SK-MEL-5 (cell line): ENCODE measurements around the gene ZFAND3. TPM values are rescaled to one million over a fixed set of nuclear protein-coding genes. Genes with fewer than 3 reads are reported as not detected.
A peak's percentile ranks its signal among the peaks of the same experiment; 100 is the strongest.

Source experiments
- DNase-seq: peaks from one replicate; pipeline ENCODE4 v3.0.0-alpha.2; 2016; ENCODE audit warnings: low read depth, low spot score
- in situ Hi-C: cut with HindIII; loops from 2 replicates; pipeline ENCODE4 v1.10.0; 2016; ENCODE audit warnings: low sequenced_read_pairs, high pct_unique_total_duplicates, low pct_unique_long_range_greater_than_20kb
- polyA plus RNA-seq, 2 experiments: library from polyadenylated mRNA; depleted of rRNA; stranded (reverse); fragments of >200 nt; gene quantifications; 2 replicates each; pipeline ENCODE4 v1.2.3, GENCODE V29; 2015
- total RNA-seq: library from RNA; depleted of rRNA; stranded (reverse); fragments of >200 nt; shearing (Covaris generic); gene quantifications from 2 replicates; pipeline ENCODE4 v1.2.3, GENCODE V29; 2014; rRNA removed

Gene ZFAND3
- total RNA-seq = 14.6 and 21.7 TPM in 2 replicates
- 56.4 and 62.3 TPM in 2 replicates for polyA plus RNA-seq (2015; cell fraction: cytosol; rRNA removed)
- 13.2 and 22.9 TPM in 2 replicates for polyA plus RNA-seq (2015; cell fraction: nucleus; rRNA removed)

DNA sequence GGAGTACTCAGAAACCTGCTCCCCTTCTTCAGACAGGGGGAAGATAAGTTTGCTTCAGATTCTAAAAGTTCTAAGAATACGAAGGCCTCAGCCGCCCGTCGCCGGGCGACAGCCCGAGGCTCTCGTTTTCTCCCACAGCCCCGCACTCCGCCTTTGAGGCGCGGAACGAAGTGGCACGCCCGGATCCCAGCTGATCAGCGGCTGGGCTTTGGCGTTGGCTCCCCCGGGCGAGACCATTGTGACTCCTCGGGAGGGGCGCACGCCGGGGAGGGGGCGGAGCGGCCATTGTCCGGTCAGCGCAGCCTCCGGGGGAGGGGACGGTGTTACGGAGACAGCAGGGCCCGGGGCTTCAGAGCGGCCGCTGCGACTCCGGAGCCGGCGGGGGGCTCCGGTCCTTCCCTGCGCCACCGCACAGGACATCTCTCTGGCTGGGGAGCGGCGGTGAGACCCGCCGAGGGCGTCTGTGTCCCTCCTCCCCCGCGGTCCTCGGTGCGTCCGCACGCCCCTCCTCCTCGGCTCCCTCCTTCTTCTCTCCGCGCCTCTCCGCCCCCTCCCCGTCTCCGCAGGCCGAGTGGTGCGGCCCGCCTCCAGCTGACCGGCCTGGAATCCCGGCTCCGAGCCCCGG, at the start of gene ZFAND3:
Gene ZFAND3 (plus strand): TSS at position 551 of the 625 bp plus-strand sequence. CDS start 219 bp downstream, outside the sequence.
- in situ Hi-C loops = no loop called here
- peak; percentile 93 for DNase-seq

DNA sequence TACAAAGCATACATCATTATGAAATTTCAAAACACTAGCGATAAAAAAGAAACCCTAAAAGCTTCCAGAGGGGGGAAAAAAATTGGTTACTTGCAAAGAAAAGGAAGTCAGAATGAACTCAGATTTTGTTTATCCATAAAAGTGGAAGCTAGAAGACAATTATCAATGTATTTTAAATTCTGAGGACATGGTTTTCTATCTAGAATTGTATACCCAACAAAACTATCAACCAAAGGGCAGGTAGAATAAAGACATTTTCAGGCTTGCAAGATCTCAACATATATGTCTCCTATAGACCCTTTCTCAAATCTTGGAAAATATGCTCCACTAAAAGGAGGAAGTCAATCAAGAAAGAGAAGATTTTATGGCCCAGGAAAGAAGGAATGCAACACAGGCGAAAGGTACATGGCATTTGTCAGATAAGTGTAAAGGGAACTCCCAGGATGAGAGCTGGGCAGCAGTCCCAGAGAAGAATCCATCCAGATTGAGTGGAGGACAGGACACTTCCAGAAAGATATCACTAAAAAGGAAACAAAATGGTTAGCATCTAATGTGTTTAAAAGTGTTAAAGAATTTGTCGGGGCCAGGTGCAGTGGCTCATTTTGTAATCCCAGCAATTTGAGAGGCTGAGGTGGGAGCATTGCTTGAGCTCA, 45.4 kb upstream of the ZFAND3 start:
- no peak for DNase-seq
- in situ Hi-C loops = no loop called here

DNA sequence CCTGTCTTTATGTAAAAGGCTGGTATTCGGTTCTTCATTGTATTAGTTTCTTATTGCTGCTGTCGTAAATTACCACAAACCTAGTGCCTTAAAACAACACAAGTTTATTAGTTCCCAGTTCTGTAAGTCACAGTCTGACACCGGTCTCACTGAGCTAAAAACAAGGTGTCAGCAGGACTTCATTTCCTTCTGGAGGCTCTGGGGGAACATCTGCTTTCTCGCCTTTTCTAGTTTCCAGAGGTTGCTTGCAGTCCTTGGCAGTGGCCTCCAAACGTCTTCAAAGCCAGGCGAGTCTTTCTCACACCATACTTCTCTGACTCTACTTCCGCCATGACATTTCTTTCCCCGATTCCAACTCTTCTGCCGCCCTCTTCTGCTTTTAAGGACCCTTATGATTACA, 43.0 kb upstream of the ZFAND3 start:
- in situ Hi-C loops = no loop called here
- DNase-seq = no peak

GRCh38 chr6:37777272-37777834, 42.2 kb upstream of the ZFAND3 start:
- no peak for DNase-seq
- in situ Hi-C loops = no loop called here

DNA sequence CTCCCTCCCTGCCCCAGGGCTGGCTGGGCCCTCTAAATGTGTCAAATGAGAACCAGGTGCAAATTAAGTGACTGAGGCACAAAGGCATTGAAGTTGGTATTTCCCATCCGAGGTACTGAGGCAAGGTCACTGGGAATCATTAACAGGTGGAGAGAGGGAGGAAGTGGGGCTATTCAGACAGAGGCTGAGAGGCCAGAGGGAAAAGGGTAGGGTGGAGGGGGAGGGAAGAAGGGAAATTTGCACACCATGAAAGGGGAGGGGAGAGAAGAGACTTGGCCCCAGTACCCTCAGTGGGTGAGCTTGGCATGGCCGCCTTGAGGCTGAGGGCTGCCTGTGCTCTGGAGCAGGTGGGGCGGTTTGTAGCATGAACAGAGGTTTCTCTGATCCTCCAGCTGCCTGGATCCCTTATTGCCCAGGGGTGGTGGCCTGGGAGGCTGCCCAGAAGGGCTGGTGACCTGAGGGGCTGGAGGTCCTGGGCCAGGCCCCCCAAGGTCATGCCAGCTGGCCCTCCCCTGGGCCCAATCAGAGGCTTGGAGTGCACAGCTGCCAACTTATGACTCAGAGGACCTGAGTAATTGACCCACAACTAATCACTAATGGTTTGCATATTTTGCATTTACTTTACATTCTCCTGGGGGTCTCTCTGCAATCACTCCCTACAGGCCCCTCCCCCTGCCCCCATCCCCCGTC, 40.3 kb upstream of the ZFAND3 start:
- in situ Hi-C loops = no loop called here

GRCh38 chr6:37779902-37780628, 39.5 kb upstream of the ZFAND3 start:
- DNase-seq = no peak
- in situ Hi-C loops = no loop called here

More for the DNA sequence above, 40.3 kb upstream of the ZFAND3 start:
- DNase-seq = no peak

DNA sequence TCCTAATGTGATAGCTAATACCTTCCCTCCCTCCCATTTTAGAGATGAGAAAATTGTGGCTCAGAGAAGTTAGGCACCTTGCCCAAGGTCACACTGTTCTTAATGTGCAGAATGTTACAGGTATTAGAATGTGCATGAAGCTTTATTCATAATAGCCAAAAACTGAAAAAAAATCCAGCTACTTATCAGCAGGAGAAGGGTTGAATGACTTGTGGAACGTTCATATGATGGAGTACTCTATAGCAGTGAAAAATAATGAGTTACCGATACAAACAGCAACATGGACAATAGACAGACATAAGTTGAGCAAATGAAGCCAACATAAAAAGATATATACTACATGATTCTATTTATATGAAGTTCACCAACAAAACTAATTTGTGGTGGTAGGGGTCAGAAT, 37.7 kb upstream of the ZFAND3 start:
- DNase-seq = no peak
- in situ Hi-C loops = no loop called here

DNA sequence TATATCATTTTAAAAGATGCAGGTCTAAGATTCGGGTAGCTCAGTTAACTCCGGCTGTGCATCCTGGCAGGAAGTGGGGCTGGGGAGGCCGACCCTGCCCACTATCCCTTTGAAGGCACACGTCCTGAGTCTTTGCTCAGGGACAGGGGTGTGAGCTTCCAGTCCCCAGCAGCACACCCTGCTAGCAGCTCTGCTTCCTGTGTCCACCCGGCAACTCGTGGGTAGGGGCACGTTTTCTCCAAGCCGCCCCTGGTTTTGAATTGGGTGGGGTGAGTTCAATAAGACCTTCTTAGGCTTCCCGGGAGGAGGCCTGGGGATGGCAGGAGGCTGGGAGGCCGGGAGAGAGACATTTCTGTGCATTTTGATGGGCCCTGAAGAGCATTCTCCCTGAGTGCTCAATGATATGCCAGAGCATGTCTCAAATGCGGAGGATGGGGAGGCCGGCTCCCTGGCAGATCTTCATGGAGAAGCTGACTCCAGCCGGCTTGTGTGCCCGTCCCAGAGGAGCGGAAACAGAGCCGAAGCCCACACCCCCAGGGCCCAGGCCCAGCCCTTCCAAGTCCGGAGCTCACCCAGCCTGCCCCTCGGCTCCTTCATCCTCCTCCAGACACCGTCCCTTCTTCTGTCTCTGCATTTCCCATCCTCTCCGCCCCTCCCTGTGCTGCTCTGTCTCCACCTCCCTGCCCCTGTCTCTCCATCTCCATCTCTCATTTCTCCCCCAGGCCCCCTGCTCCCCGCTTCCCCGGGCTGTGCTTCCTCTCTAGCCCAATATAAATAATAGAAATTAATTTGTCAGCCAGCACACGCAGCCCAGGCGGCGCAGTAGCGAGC, 36.3 kb upstream of the ZFAND3 start:
- DNase-seq = no peak
- in situ Hi-C loops = no loop called here

GRCh38 chr6:37783856-37784584, 35.5 kb upstream of the ZFAND3 start:
- no peak for DNase-seq
- in situ Hi-C loops = no loop called here

DNA sequence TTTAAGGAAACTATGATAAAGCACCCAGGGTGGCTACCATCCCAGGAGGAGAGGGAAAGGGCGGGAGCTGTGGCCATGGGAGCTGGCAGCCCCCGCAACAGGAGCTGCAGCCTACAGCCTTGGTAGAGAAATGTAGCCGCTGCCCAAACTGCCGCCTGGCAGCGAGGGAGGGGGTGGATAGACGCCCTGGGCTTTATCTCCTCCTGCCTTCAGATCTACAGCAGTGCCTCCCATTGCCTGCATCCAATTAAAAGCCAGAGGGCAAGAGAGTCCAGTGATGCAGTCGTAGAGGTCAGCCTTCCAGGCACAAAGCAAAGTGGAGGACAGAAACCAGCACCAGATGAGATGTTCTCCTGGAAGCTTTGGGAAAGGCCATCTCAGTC, 35.0 kb upstream of the ZFAND3 start:
- in situ Hi-C loops = no loop called here
- no peak for DNase-seq

DNA sequence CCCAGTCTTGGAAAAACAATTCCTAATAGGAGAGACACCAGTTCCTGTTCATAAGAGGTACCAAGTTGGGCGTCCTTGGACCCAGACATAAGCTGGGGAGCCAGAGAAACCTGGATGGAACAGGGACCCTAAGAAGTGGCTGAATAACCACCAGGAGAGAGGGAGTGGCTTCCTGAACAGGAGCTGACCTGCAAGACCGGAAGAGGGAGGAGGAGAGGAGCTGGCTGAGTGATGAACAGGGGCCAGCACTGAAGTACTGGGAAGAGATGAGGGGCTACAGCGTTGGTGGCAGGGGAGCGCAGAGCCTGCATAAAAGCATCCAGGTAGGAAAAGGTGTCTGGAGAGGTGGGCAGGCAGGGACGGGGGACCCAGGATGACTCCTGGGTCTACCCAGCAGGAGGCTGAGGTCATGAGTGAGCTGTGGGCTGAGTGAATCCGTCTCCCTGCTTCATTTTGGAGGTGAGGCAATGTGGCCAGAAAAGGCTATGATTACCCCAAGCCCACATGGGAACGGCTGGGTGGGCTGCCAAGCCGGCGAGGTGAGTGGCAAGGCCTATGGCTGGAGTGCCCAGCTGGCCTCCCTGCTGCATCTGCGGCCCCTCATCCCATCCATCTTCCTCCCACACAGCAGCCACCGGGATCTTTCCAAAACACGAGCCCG, 34.4 kb upstream of the ZFAND3 start:
- no peak for DNase-seq
- in situ Hi-C loops = no loop called here

GRCh38 chr6:37785663-37786270, 33.8 kb upstream of the ZFAND3 start:
- no peak for DNase-seq
- in situ Hi-C loops = no loop called here

- no peak for DNase-seq
- in situ Hi-C loops = no loop called here
These were observed 32.3 kb upstream of the ZFAND3 start for GRCh38 chr6:37787216-37787615.

DNA sequence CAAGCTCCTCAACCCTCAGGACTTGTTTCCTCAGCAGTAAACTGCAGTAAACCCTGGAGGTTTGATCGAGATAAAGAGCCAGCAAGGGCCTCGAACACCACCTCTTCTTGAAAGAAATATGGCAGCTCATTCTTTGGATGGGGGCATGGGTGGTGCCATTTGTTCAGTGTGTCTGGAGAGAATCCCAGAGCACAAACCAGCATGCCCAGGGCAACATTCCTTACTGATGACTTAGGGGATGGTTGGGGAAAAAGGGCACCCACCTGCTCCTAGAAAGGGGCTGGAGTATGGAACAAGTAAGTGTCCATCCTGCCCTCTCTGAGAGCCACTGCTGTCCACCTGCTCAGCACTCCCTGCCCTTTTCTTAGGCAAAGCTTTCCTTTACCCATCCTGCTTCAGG, 31.3 kb upstream of the ZFAND3 start:
- in situ Hi-C loops = no loop called here
- no peak for DNase-seq

DNA sequence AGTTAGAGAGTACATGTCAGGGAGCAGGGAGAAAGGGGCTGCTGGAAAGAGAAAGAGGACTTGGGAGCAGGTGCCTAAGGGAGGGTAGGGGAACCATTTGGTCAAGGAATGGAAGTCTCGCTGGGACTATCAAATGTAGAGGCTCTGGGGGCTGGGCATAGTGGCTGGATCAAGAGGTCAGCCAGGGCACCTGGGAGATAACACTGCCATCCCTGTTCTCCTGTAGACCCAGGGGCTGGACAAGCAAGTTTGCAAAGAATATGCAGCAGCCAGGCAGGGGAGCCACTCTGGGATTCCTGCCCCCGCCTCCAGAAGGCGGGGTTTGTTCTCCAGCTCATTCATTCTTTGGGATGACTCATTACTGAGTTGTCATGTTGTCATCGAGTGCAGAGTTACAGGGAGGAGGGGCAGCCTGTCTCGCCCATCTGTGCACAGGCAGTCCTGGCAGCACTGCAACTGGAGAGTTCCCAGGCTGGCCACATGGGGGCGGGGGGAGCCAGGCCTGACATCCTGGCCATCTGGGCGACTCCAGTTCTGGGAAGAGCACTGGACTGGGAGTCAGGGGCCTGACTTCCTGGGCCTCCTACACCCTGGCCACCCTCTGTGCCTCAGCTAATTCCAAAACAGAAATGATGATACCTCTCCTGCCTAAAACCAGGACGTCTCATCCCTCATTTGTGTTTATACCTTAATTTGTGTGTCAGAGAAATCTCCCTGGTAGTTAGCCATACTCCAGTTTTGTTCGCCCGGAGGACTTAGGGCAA, 28.2 kb upstream of the ZFAND3 start:
- peak; percentile 92 for DNase-seq
- in situ Hi-C loops = no loop called here
